Measurements from ENCODE around the gene KBTBD6. TPM values are rescaled to one million over a fixed set of nuclear protein-coding genes. Genes with fewer than 3 reads are reported as not detected.
A peak's percentile ranks its signal among the peaks of the same experiment; 100 is the strongest.

The KBTBD6 gene
- total RNA-seq, 1 experiment from 2014 or later, result 9.2 TPM

GRCh38 chr13:41156620-41157019, 24.0 kb upstream of the KBTBD6 start:
- TF ChIP-seq ZNF423 (CRISPR knock-in tag; IDR thresholded peaks at IDR 0.05) (no peak), PRDM15 (CRISPR knock-in tag; IDR thresholded peaks at IDR 0.05) (no peak), OVOL2 (CRISPR knock-in tag; IDR thresholded peaks at IDR 0.05; ENCODE audit: borderline replicate concordance) (no peak), MLX (CRISPR knock-in tag; IDR thresholded peaks at IDR 0.05) (no peak), FOXP1 (CRISPR knock-in tag; IDR thresholded peaks at IDR 0.05; ENCODE audit: borderline replicate concordance) (no peak), ATF2 (CRISPR knock-in tag; IDR thresholded peaks at IDR 0.05; ENCODE audit: borderline replicate concordance, low read depth) (no peak)
- no peak for DNase-seq (ENCODE audit: low spot score)
- CTCF ChIA-PET, result no interaction called here
- no peak for ATAC-seq
- peaks cover 19% of the 10 kb centered on the region for H3K9me3 Mint-ChIP-seq
- H3K4me3 Mint-ChIP-seq, result no peak overlapping the region
- peaks cover 66% of the 10 kb centered on the region for H3K4me1 Mint-ChIP-seq
- peak overlapping the region; percentile 70; the same call in 1 of the 2 replicates for H3K27ac Mint-ChIP-seq
- H3K36me3 Mint-ChIP-seq, result peaks cover 15% of the 10 kb centered on the region
- POLR2A ChIA-PET, result no interaction called here
- H3K27me3 Mint-ChIP-seq (ENCODE audit: low read depth), result no peaks in the 10 kb centered on the region; the same call in 1 of the 2 replicates

- ChIA-PET CTCF (interaction anchor here (0.7 kb wide), 1 partner anchor 243 kb away, joined by 4 read pairs; no protein-coding TSS in a partner anchor), POLR2A (no interaction called here)
- Mint-ChIP-seq H3K9me3 (peaks cover 45% of the 10 kb centered on the region), H3K4me3 (no peak overlapping the region), H3K4me1 (peaks cover 40% of the 10 kb centered on the region), H3K27ac (no peak overlapping the region), H3K36me3 (peaks cover 40% of the 10 kb centered on the region), H3K27me3 (ENCODE audit: low read depth) (peaks cover 15% of the 10 kb centered on the region)
- ATAC-seq (no peak), DNase-seq (ENCODE audit: low spot score) (no peak)
- TF ChIP-seq FOXK1 (CRISPR knock-in tag; IDR thresholded peaks at IDR 0.05) (no peak), AR (CRISPR knock-in tag; IDR thresholded peaks at IDR 0.05) (no peak), MYBL2 (CRISPR knock-in tag; IDR thresholded peaks at IDR 0.05) (no peak), NR2C2 (CRISPR knock-in tag; IDR thresholded peaks at IDR 0.05) (no peak), ERG (CRISPR knock-in tag; IDR thresholded peaks at IDR 0.05) (no peak)
Measured at GRCh38 chr13:41154042-41154441, 21.4 kb upstream of the KBTBD6 start.

- Mint-ChIP-seq H3K4me1 (peaks cover 19% of the 10 kb centered on the region), H3K27me3 (ENCODE audit: low read depth) (peaks cover 20% of the 10 kb centered on the region), H3K27ac (no peak overlapping the region), H3K9me3 (peaks cover 65% of the 10 kb centered on the region), H3K4me3 (no peak overlapping the region), H3K36me3 (peaks cover 61% of the 10 kb centered on the region)
- CTCF ChIA-PET, result no interaction called here
- ATAC-seq (no peak), DNase-seq (ENCODE audit: low spot score) (no peak)
- POLR2A ChIA-PET, result no interaction called here
- TF ChIP-seq ARID4B (CRISPR knock-in tag; IDR thresholded peaks at IDR 0.05; ENCODE audit: borderline replicate concordance) (no peak), NFATC4 (CRISPR knock-in tag; IDR thresholded peaks at IDR 0.05) (no peak), ZNF423 (CRISPR knock-in tag; IDR thresholded peaks at IDR 0.05) (no peak), CREB1 (CRISPR knock-in tag; IDR thresholded peaks at IDR 0.05) (no peak), GTF2I (CRISPR knock-in tag; conservative IDR thresholded peaks at IDR 0.05) (no peak), ZNF232 (CRISPR knock-in tag; IDR thresholded peaks at IDR 0.05) (no peak), FOXP1 (CRISPR knock-in tag; IDR thresholded peaks at IDR 0.05; ENCODE audit: borderline replicate concordance) (no peak), ESRRA (CRISPR knock-in tag; IDR thresholded peaks at IDR 0.05; ENCODE audit: borderline replicate concordance) (no peak)
Measured at GRCh38 chr13:41152005-41152404, 19.4 kb upstream of the KBTBD6 start.

Data from WTC11 (cell line).